Loucy (cell line): ENCODE data around the gene VWA7.
A peak's percentile ranks its signal among the peaks of the same experiment; 100 is the strongest.
"Not testable (repeated sequence)": the region's sequence is repeated elsewhere in the genome, so short reads cannot be mapped to it uniquely, and the experiment has no call there.

Source experiments
- H2AFZ ChIP-seq: fragments of 200-600 bp; sonication (generic); 2 replicates; pipeline ENCODE4 v1.6.0; 2016; ENCODE audit warnings: antibody characterized with exemption, mild to moderate bottlenecking, low read length, moderate library complexity
- H3F3A ChIP-seq: fragments of 200-600 bp; 2 replicates; pipeline ENCODE4 v1.6.0; 2016; ENCODE audit warnings: antibody characterized with exemption, low read depth, mild to moderate bottlenecking
- H3K27me3 ChIP-seq: fragments of 200-600 bp; sonication (generic); 2 replicates; pipeline ENCODE4 v1.6.1; 2014; ENCODE audit warnings: low read length, mild to moderate bottlenecking; ENCODE audit not compliant: insufficient read depth, poor library complexity, severe bottlenecking
- H3K36me3 ChIP-seq: fragments of 200-600 bp; sonication (generic); 2 replicates; pipeline ENCODE4 v1.6.1; 2016; ENCODE audit warnings: low read length; ENCODE audit not compliant: insufficient read depth
- H3K4me1 ChIP-seq: fragments of 200-600 bp; sonication (generic); 2 replicates; pipeline ENCODE4 v1.5.1; 2014; ENCODE audit warnings: low read length, mild to moderate bottlenecking; ENCODE audit not compliant: insufficient read depth, poor library complexity, severe bottlenecking
- H3K4me2 ChIP-seq: fragments of 200-600 bp; sonication (generic); 2 replicates; pipeline ENCODE4 v1.6.0; 2014; ENCODE audit warnings: antibody characterized with exemption, low read length, low read depth, mild to moderate bottlenecking; ENCODE audit not compliant: poor library complexity, severe bottlenecking
- H3K4me3 ChIP-seq: fragments of 200-600 bp; sonication (generic); 2 replicates; pipeline ENCODE4 v1.5.1; 2014; ENCODE audit warnings: low read length, mild to moderate bottlenecking, mixed read lengths; ENCODE audit not compliant: poor library complexity, severe bottlenecking
- H3K79me2 ChIP-seq: fragments of 200-600 bp; sonication (generic); 2 replicates; pipeline ENCODE4 v1.6.1; 2014; ENCODE audit warnings: low read length; ENCODE audit not compliant: insufficient read depth
- H3K9ac ChIP-seq: fragments of 200-600 bp; sonication (generic); 2 replicates; pipeline ENCODE4 v1.6.0; 2014; ENCODE audit warnings: mild to moderate bottlenecking, low read depth, low read length, moderate library complexity; ENCODE audit not compliant: poor library complexity, severe bottlenecking
- H3K9me2 ChIP-seq: fragments of 200-600 bp; sonication (generic); replicated peaks from 2 replicates; pipeline ENCODE4 v1.6.1; 2016; ENCODE audit warnings: low read depth, low read length, mixed read lengths
- H3K9me3 ChIP-seq: fragments of 200-600 bp; sonication (generic); 2 replicates; pipeline ENCODE4 v1.6.1; 2014; ENCODE audit warnings: mild to moderate bottlenecking, antibody characterized with exemption, low read length, low read depth; ENCODE audit not compliant: insufficient read depth
- H4K20me1 ChIP-seq: fragments of 200-600 bp; sonication (generic); 2 replicates; pipeline ENCODE4 v1.6.0; 2014; ENCODE audit warnings: antibody characterized with exemption, low read length, mild to moderate bottlenecking; ENCODE audit not compliant: insufficient read depth, poor library complexity, severe bottlenecking
- CTCF ChIP-seq: fragments of 200-600 bp; sonication (generic); conservative IDR thresholded peaks from 2 replicates; pipeline ENCODE4 v1.5.1; 2014; ENCODE audit warnings: mild to moderate bottlenecking, antibody characterized with exemption, low read length
- EZH2phosphoT487 ChIP-seq: fragments of 200-600 bp; IDR thresholded peaks from 2 replicates; pipeline ENCODE4 v1.6.1; 2018; ENCODE audit warnings: antibody characterized with exemption, mild to moderate bottlenecking, moderate library complexity, borderline replicate concordance

The VWA7 gene

GRCh38 chr6:31806470-31807272, 29.5 kb upstream of the VWA7 start, which contains the start of gene LSM2:
LSM2 (minus strand) TSS chr6:31806966; CDS start chr6:31806757, 209 bp downstream.
- no peaks in the 10 kb centered on the region for H3K9me2 ChIP-seq
- peaks cover 44% of the 10 kb centered on the region for H3K79me2 ChIP-seq
- H4K20me1 ChIP-seq: peaks cover 7% of the 10 kb centered on the region
- peak within 1 kb of the TSS; percentile 92 for H3K4me2 ChIP-seq
- H3F3A ChIP-seq: no peaks in the 10 kb centered on the region
- peaks cover 14% of the 10 kb centered on the region for H3K4me1 ChIP-seq
- H3K4me3 ChIP-seq: peak within 1 kb of the TSS; percentile 98
- no peaks in the 10 kb centered on the region for H3K9me3 ChIP-seq
- TF ChIP-seq EZH2phosphoT487: no peak
- TF ChIP-seq CTCF: peak; percentile 39
- H3K36me3 ChIP-seq: no peaks in the 10 kb centered on the region
- peak within 1 kb of the TSS; percentile 92 for H2AFZ ChIP-seq
- no peaks in the 10 kb centered on the region for H3K27me3 ChIP-seq
- H3K9ac ChIP-seq: peak within 1 kb of the TSS; percentile 92

- H3K9ac ChIP-seq: peak overlapping the region; percentile 92
- no peaks in the 10 kb centered on the region for H3K36me3 ChIP-seq
- H2AFZ ChIP-seq: peak overlapping the region; percentile 92
- no peaks in the 10 kb centered on the region for H3F3A ChIP-seq
- peaks cover 14% of the 10 kb centered on the region for H3K4me1 ChIP-seq
- H3K9me3 ChIP-seq: no peaks in the 10 kb centered on the region
- H3K4me3 ChIP-seq: peak overlapping the region; percentile 98
- TF ChIP-seq CTCF: no peak
- no peak for TF ChIP-seq EZH2phosphoT487
- peak overlapping the region; percentile 92 for H3K4me2 ChIP-seq
- H3K9me2 ChIP-seq: no peaks in the 10 kb centered on the region
- peaks cover 50% of the 10 kb centered on the region for H3K79me2 ChIP-seq
- peaks cover 7% of the 10 kb centered on the region for H4K20me1 ChIP-seq
- H3K27me3 ChIP-seq: no peaks in the 10 kb centered on the region
Measured at GRCh38 chr6:31805939-31806469, 28.9 kb upstream of the VWA7 start.

GRCh38 chr6:31801031-31801927, 24.2 kb upstream of the VWA7 start:
- H3K9ac ChIP-seq, H3F3A ChIP-seq, H3K9me3 ChIP-seq, H3K9me2 ChIP-seq, H2AFZ ChIP-seq, H4K20me1 ChIP-seq, H3K4me2 ChIP-seq, H3K27me3 ChIP-seq, H3K4me3 ChIP-seq, H3K36me3 ChIP-seq: not testable (repeated sequence)
- H3K4me1 ChIP-seq: peaks cover 35% of the 10 kb centered on the region
- H3K79me2 ChIP-seq: peaks cover 58% of the 10 kb centered on the region
